PC-9 (cell line): ENCODE data around the gene ARL6IP5.

Source experiments
- CTCF ChIP-seq: fragments of 200-600 bp; sonication (generic); conservative IDR thresholded peaks from 2 replicates; pipeline ENCODE4 v1.6.1; 2017; ENCODE audit warnings: mixed run types, antibody characterized with exemption, mild to moderate bottlenecking, moderate library complexity
- EZH2 ChIP-seq: fragments of 200-600 bp; sonication (generic); IDR thresholded peaks from 2 replicates; pipeline ENCODE4 v1.8.0; 2017; ENCODE audit warnings: antibody characterized with exemption, low read depth

- no peak for TF ChIP-seq CTCF
- TF ChIP-seq EZH2, result no peak
Observed at GRCh38 chr3:69059688-69060087, 25.0 kb upstream of the ARL6IP5 start.
